Kidney (tissue), 14 donors: Measurements from ENCODE around the gene NINJ1. TPM values are rescaled to one million over a fixed set of nuclear protein-coding genes. Genes with fewer than 3 reads are reported as not detected.

Experiments
- DNase-seq, 5 donors: peaks; one replicate each; pipeline ENCODE4 v3.0.0-alpha.2; 2013 to 2020
- FAIRE-seq: peaks from 2 replicates; lab custom pipeline; 2012; peaks lifted over from hg19 to GRCh38; lab: Jason Lieb, UNC
- H3K27ac ChIP-seq, 2 donors: one replicate each; pipeline ENCODE4 v1.7.0; 2013; ENCODE audit warnings: low read depth in 2 of 2, low read length in 2 of 2, inconsistent platforms in 1 of 2
- H3K27me3 ChIP-seq: one replicate; pipeline ENCODE4 v1.7.1; 2013; ENCODE audit warnings: low read length, inconsistent platforms; ENCODE audit not compliant: control insufficient read depth, insufficient read depth
- H3K36me3 ChIP-seq, 3 donors: one replicate each; pipeline versions ENCODE4 v1.7.0 to v1.7.1; 2013; ENCODE audit warnings: low read length in 3 of 3, control low read depth in 1 of 3, inconsistent platforms in 1 of 3; ENCODE audit not compliant: insufficient read depth in 3 of 3, control insufficient read depth in 2 of 3
- H3K4me1 ChIP-seq, 3 donors: one replicate each; pipeline versions ENCODE4 v1.7.0 to v1.7.1; 2013; ENCODE audit warnings: low read length in 3 of 3, inconsistent platforms in 1 of 3, low read depth in 1 of 3; ENCODE audit not compliant: control insufficient read depth in 2 of 3, insufficient read depth in 2 of 3
- H3K4me3 ChIP-seq, 3 donors: one replicate each; pipeline versions ENCODE4 v1.7.0 to v1.8.1; 2013; ENCODE audit warnings: low read length in 3 of 3, control low read depth in 1 of 3, inconsistent platforms in 1 of 3
- H3K9ac ChIP-seq, 3 donors: one replicate each; pipeline versions ENCODE4 v1.7.0 to v1.7.1; 2013; ENCODE audit warnings: low read length in 3 of 3, control low read depth in 1 of 3, inconsistent platforms in 1 of 3
- H3K9me3 ChIP-seq, 3 donors: one replicate each; pipeline versions ENCODE4 v1.7.0 to v1.7.1; 2013; ENCODE audit warnings: low read length in 3 of 3, control low read depth in 1 of 3, inconsistent platforms in 1 of 3; ENCODE audit not compliant: control insufficient read depth in 2 of 3, insufficient read depth in 1 of 3
- intact Hi-C: fragments of 100-400 bp; cut with DNase I; formaldehyde crosslinking; loops from one replicate; pipeline ENCODE4 v1.11.1; 2022
- polyA plus RNA-seq: library from polyadenylated mRNA; stranded (reverse); fragments of 350-450 nt; fragmentation: Illumina TruSeq; extraction: RNeasy Lipid Tissue Mini Kit (QIAGEN cat#74804); gene quantifications from one replicate; pipeline ENCODE4 v1.2.3, GENCODE V29; 2014; ENCODE audit warnings: low read depth, low replicate concordance; ENCODE audit not compliant: insufficient read depth
- total RNA-seq: library from RNA; stranded (reverse); fragmentation: NEBNext Ultra II Directional; extraction: Animal tissue kit (Norgen Biotek cat#: 25700); gene quantifications from one replicate; pipeline ENCODE4 v1.2.1, GENCODE V29; 2021
- TF ChIP-seq, protein P1 (sequence below): IDR thresholded peaks from 3 replicates; pipeline ENCODE4 v1.5.1; 2012; ENCODE audit warnings: mild to moderate bottlenecking, moderate library complexity, borderline replicate concordance; ENCODE audit not compliant: insufficient read depth; ENCODE audit errors: extremely low read depth
- donor health status: control.
- donor health status: control.
- donor health status: control.
- donor health status: control.
- donor health status: control.
- donor health status: DM: yes; HTN: yes; CAD: no.
- donor health status: Normal renal cell carcinoma (clear cell type).

Gene NINJ1
- total and polyA plus RNA-seq, 2 donors from 2014 or later, result 56.3 to 149 TPM

DNA sequence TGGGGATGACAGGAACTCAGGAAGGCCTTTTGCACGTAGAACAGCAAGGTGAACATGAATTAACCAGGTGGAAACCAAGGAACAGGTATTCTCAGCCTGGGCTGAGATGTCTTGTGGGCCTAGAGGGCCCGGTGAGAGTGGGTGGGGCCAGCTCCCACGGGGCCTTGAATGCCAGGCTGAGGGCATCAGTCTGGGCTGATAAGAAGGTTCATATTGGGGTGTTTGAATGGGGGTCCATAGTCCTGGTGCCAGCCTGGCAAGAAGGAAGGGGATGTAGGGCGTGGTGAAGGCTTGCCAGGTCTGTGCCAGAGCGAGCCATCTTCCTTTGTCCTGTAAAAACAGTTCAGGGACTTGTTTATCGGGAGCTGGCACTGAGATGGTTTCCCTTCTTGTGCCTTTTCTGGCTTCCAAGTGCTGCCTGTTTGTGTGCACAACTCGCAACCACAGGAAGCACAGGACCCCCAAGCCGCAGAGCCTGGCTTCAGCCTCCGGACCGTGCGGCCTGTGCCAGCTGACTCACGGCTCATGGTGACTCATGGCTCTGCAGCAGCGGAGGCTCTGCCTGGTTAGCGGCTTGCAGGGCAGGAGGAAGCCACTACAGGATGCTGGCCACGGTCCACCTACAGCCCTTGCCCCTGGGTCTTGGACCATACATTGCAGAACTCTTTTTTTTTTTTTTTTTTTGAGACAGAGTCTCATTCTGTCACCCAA is 35.7 kb downstream of the NINJ1 start:
- Histone ChIP-seq H3K4me3 (no peak overlapping the region), H3K9me3 (no peaks in the 10 kb centered on the region), H3K36me3 (no peaks in the 10 kb centered on the region), H3K27me3 (no peaks in the 10 kb centered on the region), H3K27ac (peak overlapping the region; percentile 74 to 78), H3K9ac (peak overlapping the region in 1 of 3 donors; percentile 67), H3K4me1 (peaks cover 9 to 42% (median 23%) of the 10 kb centered on the region in 3 donors)
- DNase-seq (peak in 3 of 5 donors; percentile 50 to 96 (median 56)), FAIRE-seq (no peak)
- TF ChIP-seq, protein P1, sequence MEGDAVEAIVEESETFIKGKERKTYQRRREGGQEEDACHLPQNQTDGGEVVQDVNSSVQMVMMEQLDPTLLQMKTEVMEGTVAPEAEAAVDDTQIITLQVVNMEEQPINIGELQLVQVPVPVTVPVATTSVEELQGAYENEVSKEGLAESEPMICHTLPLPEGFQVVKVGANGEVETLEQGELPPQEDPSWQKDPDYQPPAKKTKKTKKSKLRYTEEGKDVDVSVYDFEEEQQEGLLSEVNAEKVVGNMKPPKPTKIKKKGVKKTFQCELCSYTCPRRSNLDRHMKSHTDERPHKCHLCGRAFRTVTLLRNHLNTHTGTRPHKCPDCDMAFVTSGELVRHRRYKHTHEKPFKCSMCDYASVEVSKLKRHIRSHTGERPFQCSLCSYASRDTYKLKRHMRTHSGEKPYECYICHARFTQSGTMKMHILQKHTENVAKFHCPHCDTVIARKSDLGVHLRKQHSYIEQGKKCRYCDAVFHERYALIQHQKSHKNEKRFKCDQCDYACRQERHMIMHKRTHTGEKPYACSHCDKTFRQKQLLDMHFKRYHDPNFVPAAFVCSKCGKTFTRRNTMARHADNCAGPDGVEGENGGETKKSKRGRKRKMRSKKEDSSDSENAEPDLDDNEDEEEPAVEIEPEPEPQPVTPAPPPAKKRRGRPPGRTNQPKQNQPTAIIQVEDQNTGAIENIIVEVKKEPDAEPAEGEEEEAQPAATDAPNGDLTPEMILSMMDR, result no peak
- intact Hi-C loops, result no loop called here

DNA sequence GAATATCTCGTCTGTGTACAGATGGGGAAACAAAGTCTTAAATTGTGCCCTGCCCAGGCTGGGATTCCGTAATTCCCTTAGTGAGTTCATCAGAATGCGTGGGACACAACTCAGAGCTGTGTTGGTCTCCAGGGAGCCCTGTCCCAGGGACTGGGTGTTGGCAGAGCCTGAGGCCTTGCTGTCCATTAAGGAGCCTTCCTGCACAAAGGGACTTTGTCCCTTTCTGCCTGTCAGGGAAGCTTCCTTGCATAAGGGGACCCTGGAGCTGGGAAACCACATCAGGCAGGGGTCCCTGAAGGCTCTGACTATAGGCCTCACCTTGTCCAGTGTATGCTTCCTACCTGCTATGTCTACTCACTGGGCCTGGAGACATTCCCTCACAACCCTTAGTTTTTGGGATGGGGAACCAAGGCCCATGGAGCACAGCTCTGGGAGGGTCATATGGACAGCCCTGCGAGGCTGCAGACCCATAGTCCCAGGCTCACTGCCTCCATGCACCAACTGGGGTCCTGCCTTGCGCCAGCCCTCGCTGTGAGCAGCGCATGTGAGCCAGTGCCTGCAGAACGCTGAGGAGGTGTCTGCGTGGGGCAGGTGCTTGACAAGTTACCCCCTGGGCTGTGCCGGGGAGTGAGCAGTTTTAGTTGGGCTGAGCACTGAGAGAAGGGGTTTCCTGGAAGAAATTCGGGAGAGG is 36.4 kb downstream of the NINJ1 start:
- peak in 2 of 5 donors; percentile 55 to 76 for DNase-seq

DNA sequence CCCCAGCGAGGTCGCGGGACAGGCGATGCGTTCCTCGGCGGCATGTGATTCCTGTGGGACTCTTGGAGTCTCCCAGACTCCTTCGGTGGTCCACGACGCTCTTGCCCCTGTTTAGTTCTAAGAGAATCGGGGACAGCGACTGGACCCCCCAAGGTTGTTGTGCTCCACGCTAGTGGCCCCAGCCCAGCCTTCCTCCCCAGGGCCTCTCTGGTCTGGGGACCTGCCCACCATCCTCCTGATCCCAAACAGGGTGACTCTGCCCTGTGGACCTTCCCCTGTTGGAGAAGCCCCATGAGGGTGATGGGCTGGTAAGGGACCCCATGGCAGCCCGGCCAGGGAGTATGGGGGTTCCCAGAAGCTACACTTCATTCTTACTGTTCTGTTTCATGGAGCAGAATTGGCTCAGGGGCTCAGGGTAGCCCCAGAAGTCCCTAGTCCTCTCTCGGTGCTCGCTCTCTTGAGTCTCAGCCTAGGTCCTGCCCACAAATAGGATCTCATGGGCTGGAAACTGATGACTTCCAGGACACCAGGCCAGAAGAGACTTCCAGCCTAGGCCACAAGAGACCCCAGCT is 37.2 kb downstream of the NINJ1 start:
- H3K4me1 ChIP-seq, result peaks cover 14 to 43% (median 31%) of the 10 kb centered on the region in 3 donors
- FAIRE-seq, result no peak
- peak in 1 of 5 donors; percentile 77 for DNase-seq
- H3K4me3 ChIP-seq, result peak overlapping the region; percentile 80 to 89 (median 86)
- no peaks in the 10 kb centered on the region for H3K27me3 ChIP-seq
- no peaks in the 10 kb centered on the region for H3K36me3 ChIP-seq
- H3K9ac ChIP-seq, result peak overlapping the region; percentile 39 to 67 (median 65)
- intact Hi-C loops, result no loop called here
- TF ChIP-seq, protein P1, result no peak
- peak overlapping the region; percentile 78 to 88 for H3K27ac ChIP-seq
- no peaks in the 10 kb centered on the region for H3K9me3 ChIP-seq

More for the DNA sequence above, 36.4 kb downstream of the NINJ1 start:
- Histone ChIP-seq H3K9ac (peak overlapping the region in 1 of 3 donors; percentile 67), H3K4me3 (peak overlapping the region in 2 of 3 donors; percentile 86 to 89), H3K27me3 (no peaks in the 10 kb centered on the region), H3K9me3 (no peaks in the 10 kb centered on the region), H3K4me1 (peaks cover 14 to 42% (median 30%) of the 10 kb centered on the region in 3 donors), H3K36me3 (no peaks in the 10 kb centered on the region), H3K27ac (peak overlapping the region; percentile 78 to 88)
- TF ChIP-seq, protein P1, result no peak
- no peak for FAIRE-seq
- intact Hi-C loops, result no loop called here
